A549 (cell line): ENCODE results near the gene ITGA11. TPM values are rescaled to one million over a fixed set of nuclear protein-coding genes. Genes with fewer than 3 reads are reported as not detected.
A peak's percentile ranks its signal among the peaks of the same experiment; 100 is the strongest.

Source experiments
- ATAC-seq, 2 experiments: fragments of 200-7000 bp in 1 of 2; fragments of >200 bp in 1 of 2; cut with Nextera tagmentation in 1 of 2; cut with Tn5 transposase in 1 of 2; 3 replicates each; pipeline versions ENCODE4 v1.8.0 to v1.9.1; 2018 to 2020; ENCODE audit warnings: mild to moderate bottlenecking in 1 of 2, moderate library complexity in 1 of 2
- CTCF ChIA-PET: fragments of 300-600 bp; sonication (Branson Sonifier 250); formaldehyde crosslinking; extraction: SDS; loops from one replicate; lab custom pipeline; 2021; ENCODE audit warnings: antibody characterized with exemption, inconsistent platforms; lab: Yijun Ruan, JAX
- POLR2A ChIA-PET: fragments of 350-600 bp; formaldehyde crosslinking; extraction: SDS; loops from one replicate; lab custom pipeline; 2021; ENCODE audit warnings: antibody characterized with exemption, inconsistent platforms; lab: Yijun Ruan, JAX
- DNase-seq, 2 experiments: peaks; one replicate each; pipeline versions ENCODE4 v3.0.0 to v3.0.0-alpha.2; 2011 to 2016; ENCODE audit warnings: low read depth in 1 of 2, low spot score in 1 of 2
- FAIRE-seq: peaks from 2 replicates; lab custom pipeline; 2011; peaks lifted over from hg19 to GRCh38; lab: Jason Lieb, UNC
- H3K27ac ChIP-seq, 2 experiments: fragments of >200 bp; sonication (Bioruptor Twin); formaldehyde crosslinking; 3 replicates each; pipeline ENCODE4 v1.5.1; 2016 to 2017
- H3K4me1 ChIP-seq: fragments of >200 bp; sonication (Bioruptor Twin); formaldehyde crosslinking; 3 replicates; pipeline ENCODE4 v1.6.1; 2016
- H3K4me2 ChIP-seq: fragments of >200 bp; sonication (Bioruptor Twin); formaldehyde crosslinking; 3 replicates; pipeline ENCODE4 v1.6.1; 2016
- H3K4me3 ChIP-seq: fragments of >200 bp; sonication (Bioruptor Twin); formaldehyde crosslinking; 3 replicates; pipeline ENCODE4 v1.5.1; 2016
- H3K9me3 ChIP-seq: fragments of >200 bp; sonication (Bioruptor Twin); formaldehyde crosslinking; 3 replicates; pipeline ENCODE4 v1.6.1; 2016
- CEBPB ChIP-seq, 2 experiments: fragments of >200 bp in 1 of 2; sonication (Bioruptor Twin) in 1 of 2; formaldehyde crosslinking in 1 of 2; IDR thresholded peaks; 2 replicates each; pipeline ENCODE4 v1.6.1; 2012 to 2016
- CHD2 ChIP-seq: fragments of 150-350 bp; IDR thresholded peaks from 2 replicates; pipeline ENCODE4 v1.6.1; 2014; ENCODE audit warnings: low read length; ENCODE audit not compliant: partially characterized antibody
- FOSB ChIP-seq: fragments of 250-450 bp; sonication (Bioruptor Pico); IDR thresholded peaks from 2 replicates; pipeline ENCODE4 v1.5.0; 2020; ENCODE audit warnings: mild to moderate bottlenecking, moderate library complexity
- FOSL2 ChIP-seq, 2 experiments: fragments of 450-650 bp in 1 of 2; fragments of >200 bp in 1 of 2; sonication (Bioruptor Twin) in 1 of 2; formaldehyde crosslinking; IDR thresholded peaks; 2 replicates each; pipeline versions ENCODE4 v1.5.0 to v1.6.1; 2016 to 2020; ENCODE audit warnings: mild to moderate bottlenecking in 1 of 2, moderate library complexity in 1 of 2
- FOXS1 ChIP-seq: fragments of 250-450 bp; sonication (Bioruptor Pico); IDR thresholded peaks from 2 replicates; pipeline ENCODE4 v1.5.0; 2020; ENCODE audit warnings: mild to moderate bottlenecking, moderate library complexity
- HEYL ChIP-seq: fragments of 250-450 bp; sonication (Bioruptor Pico); IDR thresholded peaks from 2 replicates; pipeline ENCODE4 v1.8.0; 2021; ENCODE audit warnings: mild to moderate bottlenecking, moderate library complexity
- HOXA7 ChIP-seq: fragments of 250-450 bp; sonication (Bioruptor Pico); IDR thresholded peaks from 2 replicates; pipeline ENCODE4 v1.5.0; 2020; ENCODE audit warnings: mild to moderate bottlenecking, moderate library complexity
- MAZ ChIP-seq: fragments of 150-350 bp; IDR thresholded peaks from 2 replicates; pipeline ENCODE4 v1.6.1; 2014; ENCODE audit warnings: antibody characterized with exemption, low read depth, low read length, borderline replicate concordance
- NFE2L2 ChIP-seq: fragments of 150-350 bp; conservative IDR thresholded peaks from 2 replicates; pipeline ENCODE4 v1.6.1; 2014; ENCODE audit warnings: low read length
- NPAS2 ChIP-seq: fragments of 250-450 bp; sonication (Bioruptor Pico); IDR thresholded peaks from 2 replicates; pipeline ENCODE4 v1.8.0; 2022; ENCODE audit warnings: mild to moderate bottlenecking, moderate library complexity, borderline replicate concordance
- NR3C1 ChIP-seq: fragments of >200 bp; sonication (Bioruptor Twin); formaldehyde crosslinking; IDR thresholded peaks from 3 replicates; pipeline ENCODE4 v1.6.1; 2017
- PHF8 ChIP-seq: fragments of 200-600 bp; sonication (generic); IDR thresholded peaks from 2 replicates; pipeline ENCODE4 v1.6.1; 2016; ENCODE audit warnings: low read depth, mild to moderate bottlenecking, antibody characterized with exemption, moderate library complexity, borderline replicate concordance
- POLR2A ChIP-seq: IDR thresholded peaks from 2 replicates; pipeline ENCODE4 v1.6.1; 2012; ENCODE audit warnings: mild to moderate bottlenecking, low read length
- RAD21 ChIP-seq, 2 experiments: fragments of >200 bp in 1 of 2; sonication (Bioruptor Twin) in 1 of 2; formaldehyde crosslinking in 1 of 2; IDR thresholded peaks in 1 of 2; conservative IDR thresholded peaks in 1 of 2; 2 replicates in 1 of 2; 3 replicates in 1 of 2; pipeline ENCODE4 v1.6.1; 2012 to 2018; ENCODE audit warnings: inconsistent platforms in 1 of 2
- SMC3 ChIP-seq: fragments of >200 bp; sonication (Bioruptor Twin); formaldehyde crosslinking; IDR thresholded peaks from 3 replicates; pipeline ENCODE4 v1.6.1; 2018; ENCODE audit warnings: inconsistent platforms
- ZNF302 ChIP-seq: fragments of 250-450 bp; sonication (Bioruptor Pico); IDR thresholded peaks from 2 replicates; pipeline ENCODE4 v1.9.0; 2021; ENCODE audit warnings: inconsistent platforms, mild to moderate bottlenecking, moderate library complexity
- whole genome bisulfite sequencing: methylation state at CpG from one replicate; pipeline ENCODE4 v1.1.6; 2017; ENCODE audit errors: missing lambda C conversion rate; 5-methylcytosine and 5-hydroxymethylcytosine counted together
- polyA plus RNA-seq, 4 experiments: library from polyadenylated mRNA; depleted of rRNA in 3 of 4; stranded (reverse); fragments of >200 nt; fragmentation: RNase III in 1 of 4; extraction: RNeasy Plus Mini Kit Qiagen cat#74134 plus additional on column Dnase treatment in 1 of 4; gene quantifications; 2 replicates in 3 of 4; 3 replicates in 1 of 4; pipeline ENCODE4 v1.2.3, GENCODE V29; 2011 to 2017
- TF ChIP-seq, protein P1 (sequence below): IDR thresholded peaks from 2 replicates; pipeline ENCODE4 v1.6.1; 2012; ENCODE audit warnings: low read depth, borderline replicate concordance
- TF ChIP-seq, protein P2 (sequence below): fragments of >200 bp; sonication (Bioruptor Twin); formaldehyde crosslinking; IDR thresholded peaks from 3 replicates; pipeline ENCODE4 v1.5.1; 2016
- TF ChIP-seq, protein P3 (sequence below): IDR thresholded peaks from 2 replicates; pipeline ENCODE4 v1.6.1; 2012

Gene ITGA11
- polyA plus RNA-seq, 2 of the 4 experiments (the other 2 are of a cell fraction): 8.3 to 17.2 TPM

DNA sequence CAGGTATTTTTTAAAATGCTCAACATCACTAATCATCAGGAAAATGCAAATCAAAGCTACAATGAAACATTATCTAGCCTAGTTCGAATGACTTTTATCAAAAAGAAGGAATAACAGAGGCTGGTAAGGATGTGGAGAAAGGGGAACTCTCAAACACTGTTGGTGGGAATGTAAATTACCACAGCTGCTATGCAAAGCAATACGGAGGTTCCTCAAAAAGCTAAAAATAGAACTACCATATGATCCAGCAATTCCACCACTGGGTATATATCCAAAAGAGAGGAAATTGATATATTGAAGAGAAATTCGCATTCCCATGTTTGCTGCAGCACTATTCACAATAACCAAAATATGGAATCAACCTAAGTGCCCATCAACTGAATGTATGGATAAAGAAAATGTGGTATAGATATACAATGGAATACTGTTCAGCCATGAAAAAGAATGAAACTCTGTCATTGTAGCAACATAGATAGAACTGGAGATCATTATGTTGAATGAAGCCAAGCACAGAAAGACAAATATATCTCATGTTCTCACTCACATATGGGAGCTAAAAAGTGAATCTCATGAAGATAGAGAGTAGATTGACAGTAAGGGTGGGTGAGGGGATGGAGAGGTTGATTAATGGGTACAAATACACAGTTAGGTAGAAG lies 182.8 kb downstream of the ITGA11 start:
- H3K4me1 ChIP-seq: 0 out of 3 replicates have a peak, but pooled peaks cover 5% of the 10 kb centered on the region
- POLR2A ChIA-PET: no interaction called here
- ATAC-seq: no peak
- no peak for DNase-seq
- peak; percentile 98 for FAIRE-seq
- CTCF ChIA-PET: interaction anchor here (0.7 to 9.8 kb wide), 9 partner anchors 8 to 675 kb away, joined by 3 to 189 read pairs (median 4); no protein-coding TSS in a partner anchor
- H3K4me2 ChIP-seq: no peak overlapping the region
- no peak overlapping the region for H3K4me3 ChIP-seq
- no peak overlapping the region for H3K27ac ChIP-seq
- no peaks in the 10 kb centered on the region for H3K9me3 ChIP-seq
- 46% methylated on average over 3 of the region's 3 CpGs for WGBS
- no peak for TF ChIP-seq RAD21 (conservative IDR thresholded peaks at IDR 0.05 in 1 of 2, IDR thresholded peaks at IDR 0.05 in 1 of 2)
- no peak for TF ChIP-seq NFE2L2
- TF ChIP-seq FOSL2 (IDR thresholded peaks at IDR 0.05): no peak
- no peak for TF ChIP-seq FOSL2 (CRISPR knock-in tag; IDR thresholded peaks at IDR 0.05)
- no peak for TF ChIP-seq POLR2A
- no peak for TF ChIP-seq HEYL
- no peak for TF ChIP-seq HOXA7 (CRISPR knock-in tag)
- no peak for TF ChIP-seq ZNF302 (CRISPR knock-in tag)
- TF ChIP-seq, protein P1, sequence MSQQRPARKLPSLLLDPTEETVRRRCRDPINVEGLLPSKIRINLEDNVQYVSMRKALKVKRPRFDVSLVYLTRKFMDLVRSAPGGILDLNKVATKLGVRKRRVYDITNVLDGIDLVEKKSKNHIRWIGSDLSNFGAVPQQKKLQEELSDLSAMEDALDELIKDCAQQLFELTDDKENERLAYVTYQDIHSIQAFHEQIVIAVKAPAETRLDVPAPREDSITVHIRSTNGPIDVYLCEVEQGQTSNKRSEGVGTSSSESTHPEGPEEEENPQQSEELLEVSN: no peak
- TF ChIP-seq CHD2: no peak
- TF ChIP-seq, protein P2, sequence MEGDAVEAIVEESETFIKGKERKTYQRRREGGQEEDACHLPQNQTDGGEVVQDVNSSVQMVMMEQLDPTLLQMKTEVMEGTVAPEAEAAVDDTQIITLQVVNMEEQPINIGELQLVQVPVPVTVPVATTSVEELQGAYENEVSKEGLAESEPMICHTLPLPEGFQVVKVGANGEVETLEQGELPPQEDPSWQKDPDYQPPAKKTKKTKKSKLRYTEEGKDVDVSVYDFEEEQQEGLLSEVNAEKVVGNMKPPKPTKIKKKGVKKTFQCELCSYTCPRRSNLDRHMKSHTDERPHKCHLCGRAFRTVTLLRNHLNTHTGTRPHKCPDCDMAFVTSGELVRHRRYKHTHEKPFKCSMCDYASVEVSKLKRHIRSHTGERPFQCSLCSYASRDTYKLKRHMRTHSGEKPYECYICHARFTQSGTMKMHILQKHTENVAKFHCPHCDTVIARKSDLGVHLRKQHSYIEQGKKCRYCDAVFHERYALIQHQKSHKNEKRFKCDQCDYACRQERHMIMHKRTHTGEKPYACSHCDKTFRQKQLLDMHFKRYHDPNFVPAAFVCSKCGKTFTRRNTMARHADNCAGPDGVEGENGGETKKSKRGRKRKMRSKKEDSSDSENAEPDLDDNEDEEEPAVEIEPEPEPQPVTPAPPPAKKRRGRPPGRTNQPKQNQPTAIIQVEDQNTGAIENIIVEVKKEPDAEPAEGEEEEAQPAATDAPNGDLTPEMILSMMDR: no peak
- no peak for TF ChIP-seq CEBPB (IDR thresholded peaks at IDR 0.05)
- TF ChIP-seq NR3C1: no peak
- no peak for TF ChIP-seq FOXS1
- TF ChIP-seq PHF8: no peak
- TF ChIP-seq MAZ: no peak
- no peak for TF ChIP-seq SMC3
- TF ChIP-seq FOSB (CRISPR knock-in tag): no peak
- TF ChIP-seq NPAS2 (CRISPR knock-in tag): no peak
- TF ChIP-seq, protein P3, sequence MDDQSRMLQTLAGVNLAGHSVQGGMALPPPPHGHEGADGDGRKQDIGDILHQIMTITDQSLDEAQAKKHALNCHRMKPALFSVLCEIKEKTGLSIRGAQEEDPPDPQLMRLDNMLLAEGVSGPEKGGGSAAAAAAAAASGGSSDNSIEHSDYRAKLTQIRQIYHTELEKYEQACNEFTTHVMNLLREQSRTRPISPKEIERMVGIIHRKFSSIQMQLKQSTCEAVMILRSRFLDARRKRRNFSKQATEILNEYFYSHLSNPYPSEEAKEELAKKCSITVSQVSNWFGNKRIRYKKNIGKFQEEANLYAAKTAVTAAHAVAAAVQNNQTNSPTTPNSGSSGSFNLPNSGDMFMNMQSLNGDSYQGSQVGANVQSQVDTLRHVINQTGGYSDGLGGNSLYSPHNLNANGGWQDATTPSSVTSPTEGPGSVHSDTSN: no peak

Other genes with a start within 250 kb of the ITGA11 start
- gene CALML4, start 226.8 kb downstream of the ITGA11 start, polyA plus RNA-seq (2011; rRNA removed): 10.4 and 18.2 TPM in 2 replicates
- gene CALML4, start 226.8 kb downstream of the ITGA11 start, polyA plus RNA-seq (2017; fragmentation: RNase III; extraction: RNeasy Plus Mini Kit Qiagen cat#74134 plus additional on column Dnase treatment): 11.0 to 13.8 TPM (median 12.1 TPM) in 3 replicates
- 47.5 and 58.0 TPM in 2 replicates for gene CLN6, start 202.4 kb downstream of the ITGA11 start, polyA plus RNA-seq (2011; rRNA removed)
- 69.5 to 74.0 TPM (median 69.7 TPM) in 3 replicates for gene CLN6, start 202.4 kb downstream of the ITGA11 start, polyA plus RNA-seq (2017; fragmentation: RNase III; extraction: RNeasy Plus Mini Kit Qiagen cat#74134 plus additional on column Dnase treatment)
- gene FEM1B, start 154.4 kb downstream of the ITGA11 start, polyA plus RNA-seq (2011; rRNA removed): 59.1 and 103 TPM in 2 replicates
- gene FEM1B, start 154.4 kb downstream of the ITGA11 start, polyA plus RNA-seq (2017; fragmentation: RNase III; extraction: RNeasy Plus Mini Kit Qiagen cat#74134 plus additional on column Dnase treatment): 18.4 to 19.7 TPM (median 19.5 TPM) in 3 replicates
- 2.0 and 2.4 TPM in 2 replicates for gene CORO2B, start 146.8 kb upstream of the ITGA11 start, polyA plus RNA-seq (2011; rRNA removed)
- 1.8 to 2.4 TPM (median 2.3 TPM) in 3 replicates for gene CORO2B, start 146.8 kb upstream of the ITGA11 start, polyA plus RNA-seq (2017; fragmentation: RNase III; extraction: RNeasy Plus Mini Kit Qiagen cat#74134 plus additional on column Dnase treatment)